SJCRH30 (cell line): ENCODE measurements around the gene CD47. TPM values are rescaled to one million over a fixed set of nuclear protein-coding genes. Genes with fewer than 3 reads are reported as not detected.

Experiments
- DNase-seq, 2 experiments: peaks; one replicate each; pipeline ENCODE4 v3.0.0-alpha.2; 2015 to 2020
- H3K27ac ChIP-seq: fragments of 250-450 bp; sonication (Bioruptor Pico); 2 replicates; pipeline ENCODE4 v1.5.1; 2020; ENCODE audit warnings: mild to moderate bottlenecking, moderate library complexity
- H3K27me3 ChIP-seq: fragments of 250-450 bp; sonication (Bioruptor Pico); 2 replicates; pipeline ENCODE4 v1.5.1; 2020; ENCODE audit warnings: mild to moderate bottlenecking, moderate library complexity
- H3K36me3 ChIP-seq: fragments of 250-450 bp; sonication (Bioruptor Pico); 2 replicates; pipeline ENCODE4 v1.5.1; 2020; ENCODE audit warnings: mild to moderate bottlenecking, moderate library complexity
- H3K4me1 ChIP-seq: fragments of 250-450 bp; sonication (Bioruptor Pico); 2 replicates; pipeline ENCODE4 v1.5.1; 2020; ENCODE audit warnings: mild to moderate bottlenecking, moderate library complexity
- H3K4me3 ChIP-seq: fragments of 250-450 bp; sonication (Bioruptor Pico); 2 replicates; pipeline ENCODE4 v1.5.1; 2020; ENCODE audit warnings: mild to moderate bottlenecking, moderate library complexity
- H3K9me3 ChIP-seq: fragments of 250-450 bp; sonication (Bioruptor Pico); replicated peaks from 2 replicates; pipeline ENCODE4 v1.5.1; 2020; ENCODE audit warnings: mild to moderate bottlenecking, moderate library complexity
- total RNA-seq: library from RNA; depleted of rRNA; stranded (reverse); fragments of >200 nt; shearing (Covaris generic); gene quantifications from 2 replicates; pipeline ENCODE4 v1.2.3, GENCODE V29; 2014

The CD47 gene
- total RNA-seq, 1 experiment from 2014 or later = 30.7 TPM

DNA sequence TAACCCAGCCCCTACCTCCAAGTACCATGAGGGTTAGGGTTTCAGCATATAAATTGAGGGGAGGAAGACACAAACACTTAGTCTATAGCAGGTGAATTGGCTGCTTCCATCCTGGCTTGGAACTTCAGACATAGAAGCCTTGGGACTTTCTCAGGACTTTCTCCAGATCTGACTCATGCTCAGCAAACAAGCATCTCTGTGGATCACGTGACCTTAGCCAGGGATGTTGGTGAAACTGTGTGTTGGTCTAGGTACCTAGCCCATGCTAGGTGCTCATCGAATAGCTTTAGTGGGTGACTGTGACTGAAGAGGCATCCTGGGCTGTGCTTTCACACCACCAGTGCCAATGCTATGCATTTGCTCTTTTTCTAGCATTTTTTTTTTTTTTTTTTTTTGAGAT lies 58.9 kb downstream of the CD47 start:
- Histone ChIP-seq H3K36me3 (no peaks in the 10 kb centered on the region), H3K27ac (no peak overlapping the region), H3K4me1 (no peaks in the 10 kb centered on the region), H3K9me3 (no peaks in the 10 kb centered on the region), H3K4me3 (no peak overlapping the region), H3K27me3 (no peaks in the 10 kb centered on the region)
- no peak for DNase-seq

DNA sequence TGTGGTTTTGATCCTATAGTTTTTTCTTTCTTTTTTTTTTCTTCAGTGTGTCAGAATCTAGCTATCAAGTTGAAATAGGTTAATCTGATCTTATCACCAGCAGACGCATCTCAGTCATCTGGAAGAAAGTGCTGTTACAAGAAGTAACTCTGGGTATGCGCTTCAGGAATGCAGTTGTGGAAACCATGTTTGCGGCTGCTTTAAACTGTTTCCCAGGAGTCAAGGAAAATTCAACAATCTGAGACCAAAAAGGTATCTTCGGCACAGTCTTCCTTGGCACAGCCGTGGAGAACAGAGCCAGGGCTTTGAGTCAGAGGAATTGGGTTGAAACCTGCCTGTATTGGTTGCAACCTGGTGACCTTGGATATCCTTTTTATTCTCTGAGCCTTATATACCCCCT lies 59.9 kb downstream of the CD47 start:
- no peaks in the 10 kb centered on the region for H3K9me3 ChIP-seq
- DNase-seq = no peak
- no peak overlapping the region for H3K27ac ChIP-seq
- no peak overlapping the region for H3K4me3 ChIP-seq
- H3K4me1 ChIP-seq = no peaks in the 10 kb centered on the region
- H3K36me3 ChIP-seq = no peaks in the 10 kb centered on the region
- no peaks in the 10 kb centered on the region for H3K27me3 ChIP-seq

DNA sequence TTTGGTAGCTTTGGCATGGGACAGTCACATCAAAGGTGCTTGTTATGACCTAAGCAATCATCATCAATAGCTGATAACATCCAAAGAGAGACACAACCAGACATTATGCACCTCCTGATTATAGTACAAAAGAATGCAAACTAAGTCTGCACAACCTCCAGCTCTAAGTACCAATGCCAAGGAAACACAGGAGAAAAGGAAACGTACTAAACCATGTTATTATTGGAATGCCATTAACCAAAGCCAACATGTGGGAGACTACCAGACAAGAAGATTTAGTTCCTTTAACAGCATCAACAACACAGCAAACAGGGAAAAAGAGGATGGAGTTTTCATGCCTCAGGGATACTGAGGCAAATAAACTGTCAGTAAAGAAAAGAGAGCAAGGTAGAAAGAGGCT lies 61.4 kb downstream of the CD47 start:
- Histone ChIP-seq H3K9me3 (no peaks in the 10 kb centered on the region), H3K4me1 (no peaks in the 10 kb centered on the region), H3K36me3 (no peaks in the 10 kb centered on the region), H3K4me3 (no peak overlapping the region), H3K27ac (no peak overlapping the region), H3K27me3 (no peaks in the 10 kb centered on the region)
- DNase-seq = no peak

DNA sequence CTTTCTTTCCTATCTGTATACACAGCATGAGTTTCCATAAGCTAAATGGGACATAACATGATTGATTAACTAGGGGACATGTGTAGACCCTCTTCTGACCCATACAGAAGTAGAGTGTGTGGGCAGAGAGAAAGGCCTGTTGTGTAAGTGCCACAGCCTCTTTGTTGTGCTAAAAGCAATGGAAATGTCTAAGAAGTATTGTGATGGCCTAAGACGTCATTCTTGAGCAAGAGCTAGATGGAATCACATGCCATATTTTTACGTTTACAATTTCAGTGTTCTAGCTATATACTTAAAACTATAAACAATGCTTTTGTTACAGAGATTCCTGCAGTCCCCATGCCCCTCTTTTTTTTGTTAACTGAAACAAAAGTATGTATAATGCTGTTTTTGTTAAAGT lies 61.9 kb downstream of the CD47 start:
- Histone ChIP-seq H3K9me3 (no peaks in the 10 kb centered on the region), H3K4me3 (no peak overlapping the region), H3K4me1 (no peaks in the 10 kb centered on the region), H3K27ac (no peak overlapping the region), H3K36me3 (no peaks in the 10 kb centered on the region), H3K27me3 (no peaks in the 10 kb centered on the region)
- no peak for DNase-seq

GRCh38 chr3:108025177-108025576 lies 65.7 kb downstream of the CD47 start:
- H3K27ac ChIP-seq = no peak overlapping the region
- H3K9me3 ChIP-seq = no peaks in the 10 kb centered on the region
- no peaks in the 10 kb centered on the region for H3K27me3 ChIP-seq
- no peak overlapping the region for H3K4me3 ChIP-seq
- H3K36me3 ChIP-seq = no peaks in the 10 kb centered on the region
- H3K4me1 ChIP-seq = no peaks in the 10 kb centered on the region
- no peak for DNase-seq

DNA sequence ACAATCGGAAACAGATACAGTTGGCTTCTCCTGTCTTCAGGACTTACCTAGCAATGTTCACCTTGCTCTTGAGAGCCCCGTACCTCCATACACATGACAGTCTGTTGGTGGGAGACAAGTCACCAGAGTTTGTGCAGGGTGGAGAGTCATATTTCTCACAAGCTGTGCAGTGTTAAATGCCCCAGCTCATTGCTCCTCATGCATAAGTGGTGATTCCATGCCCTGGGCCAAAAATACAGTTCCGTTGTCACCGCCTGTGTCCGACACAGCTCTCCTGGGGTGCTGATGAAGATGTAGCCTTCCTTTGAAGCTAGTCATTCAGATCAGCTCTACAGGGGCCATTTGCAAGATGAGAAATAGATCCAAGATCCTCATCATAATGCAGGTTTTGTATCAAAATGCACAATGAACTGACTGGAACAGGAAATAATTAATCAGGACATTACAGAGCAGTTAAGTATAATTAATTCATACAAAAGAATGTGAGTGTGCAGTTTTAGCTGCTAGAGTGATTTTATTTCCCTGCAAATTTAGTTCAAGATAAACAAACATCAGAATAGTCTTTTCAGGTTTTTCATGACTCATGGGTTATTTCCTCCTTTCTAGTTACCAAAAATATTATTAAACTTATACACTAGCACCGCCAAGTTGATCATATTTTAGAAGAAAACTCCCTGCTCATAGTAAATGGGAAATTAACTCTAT lies 66.5 kb downstream of the CD47 start:
- DNase-seq = no peak
- no peak overlapping the region for H3K4me3 ChIP-seq
- H3K27me3 ChIP-seq = no peaks in the 10 kb centered on the region
- H3K4me1 ChIP-seq = no peaks in the 10 kb centered on the region
- H3K36me3 ChIP-seq = no peaks in the 10 kb centered on the region
- H3K27ac ChIP-seq = no peak overlapping the region
- no peaks in the 10 kb centered on the region for H3K9me3 ChIP-seq

GRCh38 chr3:108022256-108023150 lies 68.3 kb downstream of the CD47 start:
- no peak for DNase-seq
- no peaks in the 10 kb centered on the region for H3K9me3 ChIP-seq
- no peaks in the 10 kb centered on the region for H3K36me3 ChIP-seq
- no peaks in the 10 kb centered on the region for H3K4me1 ChIP-seq
- H3K27ac ChIP-seq = no peak overlapping the region
- H3K27me3 ChIP-seq = no peaks in the 10 kb centered on the region
- H3K4me3 ChIP-seq = no peak overlapping the region

DNA sequence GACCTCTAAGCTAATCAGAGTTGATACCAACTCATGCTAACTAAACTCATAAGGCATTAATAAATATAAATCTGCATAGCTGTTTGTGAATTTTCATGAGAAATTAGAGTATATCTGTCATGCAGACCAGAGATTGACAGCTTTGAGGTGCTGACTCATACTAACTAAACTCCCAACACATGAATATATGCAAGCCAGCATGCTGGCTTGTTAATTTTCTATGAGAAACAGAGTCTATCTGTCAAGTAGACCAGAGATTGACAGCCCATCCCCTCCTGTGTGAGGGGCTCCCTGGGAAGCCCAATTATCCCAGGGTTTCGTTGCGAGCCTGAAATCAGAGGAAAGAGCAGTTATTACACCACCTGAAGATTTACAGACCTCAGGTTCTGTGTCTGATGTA lies 69.3 kb downstream of the CD47 start:
- H3K4me1 ChIP-seq = no peaks in the 10 kb centered on the region
- H3K27ac ChIP-seq = no peak overlapping the region
- no peaks in the 10 kb centered on the region for H3K27me3 ChIP-seq
- H3K4me3 ChIP-seq = no peak overlapping the region
- H3K36me3 ChIP-seq = no peaks in the 10 kb centered on the region
- no peak for DNase-seq
- no peaks in the 10 kb centered on the region for H3K9me3 ChIP-seq

GRCh38 chr3:108021131-108021530 lies 69.7 kb downstream of the CD47 start:
- Histone ChIP-seq H3K36me3 (no peaks in the 10 kb centered on the region), H3K27me3 (no peaks in the 10 kb centered on the region), H3K4me3 (no peak overlapping the region), H3K9me3 (no peaks in the 10 kb centered on the region), H3K4me1 (no peaks in the 10 kb centered on the region), H3K27ac (no peak overlapping the region)
- no peak for DNase-seq

DNA sequence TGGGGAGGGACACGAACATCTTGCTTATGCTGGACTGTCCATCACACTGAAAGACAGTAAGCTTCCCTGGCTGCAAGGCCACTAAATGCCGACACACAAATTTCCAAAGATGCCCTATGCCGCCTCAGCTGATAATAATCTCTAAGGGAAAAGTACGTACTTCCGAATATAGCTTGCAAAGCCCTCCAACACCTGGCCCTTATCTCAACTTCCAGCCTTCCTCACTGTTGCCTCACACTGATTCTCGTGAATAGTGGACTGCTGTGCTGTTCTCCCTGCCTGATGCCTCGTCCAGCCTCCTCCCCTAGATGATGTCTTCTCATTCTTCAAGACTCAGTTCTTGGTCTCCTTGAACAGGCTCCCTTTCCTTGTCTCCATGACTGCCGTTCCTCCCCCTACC lies 72.3 kb downstream of the CD47 start:
- no peak overlapping the region for H3K4me3 ChIP-seq

DNA sequence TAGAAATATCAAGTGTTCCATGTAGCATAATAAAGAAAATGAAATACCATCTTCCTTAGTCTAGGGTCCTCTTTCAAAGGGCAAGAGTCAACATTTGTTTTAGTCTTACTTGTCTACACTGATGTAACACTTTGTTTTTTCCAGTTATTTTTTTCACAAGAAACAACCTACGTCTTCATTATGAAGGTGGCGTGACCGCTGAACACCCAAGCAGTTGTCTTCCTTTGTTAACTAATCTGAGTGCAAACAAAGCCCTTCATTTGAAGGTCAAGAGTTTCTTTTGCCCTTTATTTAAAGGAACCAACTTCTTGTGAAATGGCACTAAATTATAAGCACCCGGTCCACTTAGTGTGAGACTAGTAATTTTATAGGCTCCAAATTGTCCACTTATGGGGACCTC lies 73.2 kb downstream of the CD47 start:
- Histone ChIP-seq H3K4me3 (no peak overlapping the region), H3K27me3 (no peaks in the 10 kb centered on the region), H3K36me3 (no peaks in the 10 kb centered on the region), H3K4me1 (no peaks in the 10 kb centered on the region), H3K27ac (no peak overlapping the region), H3K9me3 (no peaks in the 10 kb centered on the region)
- no peak for DNase-seq

More for the DNA sequence above, 72.3 kb downstream of the CD47 start:
- H3K27ac ChIP-seq = no peak overlapping the region
- no peaks in the 10 kb centered on the region for H3K9me3 ChIP-seq
- H3K36me3 ChIP-seq = no peaks in the 10 kb centered on the region
- DNase-seq = no peak
- H3K27me3 ChIP-seq = no peaks in the 10 kb centered on the region
- H3K4me1 ChIP-seq = no peaks in the 10 kb centered on the region

- no peaks in the 10 kb centered on the region for H3K4me1 ChIP-seq
- no peak for DNase-seq
- no peaks in the 10 kb centered on the region for H3K9me3 ChIP-seq
Measured at GRCh38 chr3:108014943-108015342, 75.9 kb downstream of the CD47 start.

DNA sequence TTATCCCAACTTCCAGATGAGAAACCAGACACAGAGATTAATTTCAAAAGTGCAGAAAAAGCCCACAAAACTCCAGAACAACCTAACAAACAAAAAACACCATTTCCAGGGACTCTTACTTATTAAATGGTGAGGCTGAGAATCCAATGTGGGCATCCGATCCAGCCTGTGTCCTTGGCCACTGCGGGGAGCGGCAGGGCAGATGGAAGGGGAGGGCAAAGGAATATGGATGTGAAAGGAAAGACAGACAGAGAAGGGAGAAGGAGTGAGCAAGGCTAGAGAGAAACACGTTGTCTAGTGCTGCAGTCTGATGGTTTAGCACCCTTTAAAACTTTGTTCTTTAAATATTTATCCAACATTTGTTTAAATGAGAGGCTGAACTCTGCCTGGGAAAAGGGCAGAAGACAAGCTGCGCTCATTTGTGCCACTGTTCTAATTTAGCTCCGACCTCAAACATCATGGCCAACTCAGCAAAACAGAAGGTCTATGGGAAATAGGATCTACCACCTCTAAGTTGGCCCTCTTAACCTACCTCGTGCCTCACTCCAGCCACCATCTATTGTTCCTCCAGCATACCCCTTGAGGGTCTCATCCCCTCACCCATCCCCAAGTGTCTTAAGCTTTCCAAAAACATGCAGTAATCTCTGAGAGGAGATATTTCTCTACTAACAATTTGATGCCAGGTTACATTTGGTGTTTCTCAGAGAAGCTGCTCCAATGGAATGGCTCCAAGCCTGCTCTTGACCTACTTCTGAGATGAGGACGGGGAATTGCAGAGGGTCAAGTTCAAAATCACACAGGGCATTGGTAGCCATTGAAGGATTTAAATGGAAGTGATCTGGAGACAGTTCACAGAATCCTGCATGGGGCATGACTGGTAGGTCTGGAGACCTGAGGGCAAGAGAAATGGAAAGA lies 77.4 kb downstream of the CD47 start:
- no peak for DNase-seq
- H3K9me3 ChIP-seq = no peaks in the 10 kb centered on the region
- H3K27ac ChIP-seq = no peak overlapping the region
- H3K36me3 ChIP-seq = no peaks in the 10 kb centered on the region
- H3K4me3 ChIP-seq = no peak overlapping the region
- H3K4me1 ChIP-seq = no peaks in the 10 kb centered on the region
- H3K27me3 ChIP-seq = no peaks in the 10 kb centered on the region

More at GRCh38 chr3:108014943-108015342, 75.9 kb downstream of the CD47 start:
- Histone ChIP-seq H3K4me3 (no peak overlapping the region), H3K36me3 (no peaks in the 10 kb centered on the region), H3K27me3 (no peaks in the 10 kb centered on the region), H3K27ac (no peak overlapping the region)

DNA sequence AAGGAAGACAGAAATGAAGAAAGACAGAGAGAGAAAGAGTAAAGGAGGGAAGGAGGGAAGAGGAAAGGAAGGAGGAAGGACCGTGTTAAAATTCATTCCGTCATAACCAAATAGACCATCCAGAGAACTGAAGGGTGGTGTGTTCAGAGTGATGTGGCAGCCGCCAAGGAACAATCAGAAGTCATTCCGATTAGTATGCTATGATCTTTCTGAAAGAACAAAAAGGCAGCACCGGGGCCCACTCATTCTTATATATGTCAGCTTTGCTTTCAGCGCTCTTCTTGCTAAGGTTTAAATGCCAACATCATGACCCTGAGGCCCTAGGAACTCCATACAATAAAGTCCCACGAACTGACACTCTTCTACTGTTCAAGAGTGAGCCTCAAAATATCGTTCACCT lies 78.5 kb downstream of the CD47 start:
- no peak for DNase-seq
- Histone ChIP-seq H3K27me3 (no peaks in the 10 kb centered on the region), H3K4me3 (no peak overlapping the region), H3K4me1 (no peaks in the 10 kb centered on the region), H3K9me3 (no peaks in the 10 kb centered on the region), H3K36me3 (no peaks in the 10 kb centered on the region), H3K27ac (no peak overlapping the region)

GRCh38 chr3:108011616-108012015 lies 79.2 kb downstream of the CD47 start:
- Histone ChIP-seq H3K36me3 (no peaks in the 10 kb centered on the region), H3K9me3 (no peaks in the 10 kb centered on the region), H3K27ac (no peak overlapping the region), H3K4me3 (no peak overlapping the region), H3K27me3 (no peaks in the 10 kb centered on the region), H3K4me1 (no peaks in the 10 kb centered on the region)
- DNase-seq = no peak
